Neural progenitor cell (in vitro differentiated cells): ENCODE results near the gene TMEM62.

Experiments used
- EZH2 ChIP-seq: fragments of 200-600 bp; sonication (generic); IDR thresholded peaks from 2 replicates; pipeline ENCODE4 v1.6.1; 2017; ENCODE audit warnings: antibody characterized with exemption, mild to moderate bottlenecking, moderate library complexity
- EZH2phosphoT487 ChIP-seq: fragments of 200-600 bp; sonication (generic); IDR thresholded peaks from 2 replicates; pipeline ENCODE4 v1.6.1; 2017; ENCODE audit warnings: antibody characterized with exemption
- TF ChIP-seq, protein P1 (sequence below): fragments of 200-600 bp; sonication (generic); IDR thresholded peaks from 2 replicates; pipeline ENCODE4 v1.5.1; 2017; ENCODE audit warnings: antibody characterized with exemption, mild to moderate bottlenecking

DNA sequence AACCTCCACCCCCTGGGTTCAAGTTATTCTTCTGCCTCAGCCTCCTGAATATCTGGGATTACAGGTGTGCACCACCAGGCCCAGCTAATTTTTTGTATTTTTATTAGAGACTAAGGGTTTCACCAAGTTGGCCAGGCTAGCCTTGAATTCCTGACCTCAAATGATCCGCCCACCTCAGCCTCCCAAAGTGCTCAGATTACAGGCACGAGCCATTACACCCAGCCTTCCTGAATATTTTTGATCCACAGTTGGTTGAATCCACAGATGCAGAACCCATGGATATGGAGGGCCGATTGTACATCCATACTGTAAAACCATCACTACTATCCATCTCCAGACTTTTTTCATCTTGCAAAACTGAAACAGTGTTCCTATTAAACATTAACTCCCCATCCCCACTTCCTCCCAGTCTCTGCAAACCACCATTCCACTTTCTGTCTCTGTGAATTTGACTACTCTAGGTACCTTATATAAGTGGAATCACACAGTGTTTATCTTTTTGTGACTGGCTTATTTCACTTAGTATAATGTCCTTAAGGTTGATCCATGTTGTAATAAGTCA is 8.2 kb upstream of the TMEM62 start:
- TF ChIP-seq, protein P1, sequence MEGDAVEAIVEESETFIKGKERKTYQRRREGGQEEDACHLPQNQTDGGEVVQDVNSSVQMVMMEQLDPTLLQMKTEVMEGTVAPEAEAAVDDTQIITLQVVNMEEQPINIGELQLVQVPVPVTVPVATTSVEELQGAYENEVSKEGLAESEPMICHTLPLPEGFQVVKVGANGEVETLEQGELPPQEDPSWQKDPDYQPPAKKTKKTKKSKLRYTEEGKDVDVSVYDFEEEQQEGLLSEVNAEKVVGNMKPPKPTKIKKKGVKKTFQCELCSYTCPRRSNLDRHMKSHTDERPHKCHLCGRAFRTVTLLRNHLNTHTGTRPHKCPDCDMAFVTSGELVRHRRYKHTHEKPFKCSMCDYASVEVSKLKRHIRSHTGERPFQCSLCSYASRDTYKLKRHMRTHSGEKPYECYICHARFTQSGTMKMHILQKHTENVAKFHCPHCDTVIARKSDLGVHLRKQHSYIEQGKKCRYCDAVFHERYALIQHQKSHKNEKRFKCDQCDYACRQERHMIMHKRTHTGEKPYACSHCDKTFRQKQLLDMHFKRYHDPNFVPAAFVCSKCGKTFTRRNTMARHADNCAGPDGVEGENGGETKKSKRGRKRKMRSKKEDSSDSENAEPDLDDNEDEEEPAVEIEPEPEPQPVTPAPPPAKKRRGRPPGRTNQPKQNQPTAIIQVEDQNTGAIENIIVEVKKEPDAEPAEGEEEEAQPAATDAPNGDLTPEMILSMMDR = no peak
- TF ChIP-seq EZH2 (no peak), EZH2phosphoT487 (no peak)
